Transverse colon (tissue), 4 donors: ENCODE data around the gene TCAIM. TPM values are rescaled to one million over a fixed set of nuclear protein-coding genes. Genes with fewer than 3 reads are reported as not detected.

Experiments used
- DNase-seq: peaks from one replicate; pipeline ENCODE4 v3.0.0-alpha.2; 2019
- H3K27ac ChIP-seq, 4 donors: fragments of 200-600 bp; sonication (generic); 2 replicates each; pipeline ENCODE4 v1.5.1; 2016 to 2018; ENCODE audit warnings: inconsistent platforms in 4 of 4
- H3K27me3 ChIP-seq: fragments of 200-600 bp; sonication (generic); 2 replicates; pipeline ENCODE4 v1.5.1; 2017; ENCODE audit warnings: inconsistent platforms
- H3K36me3 ChIP-seq, 4 donors: fragments of 200-600 bp; sonication (generic); 2 replicates each; pipeline ENCODE4 v1.5.1; 2017 to 2019; ENCODE audit warnings: inconsistent platforms in 4 of 4
- H3K4me1 ChIP-seq, 4 donors: fragments of 200-600 bp; sonication (generic); 2 replicates each; pipeline ENCODE4 v1.5.1; 2017 to 2020; ENCODE audit warnings: inconsistent platforms in 4 of 4
- H3K4me3 ChIP-seq, 4 donors: fragments of 200-600 bp; sonication (generic); 1 replicate in 1 of 4; 2 replicates in 3 of 4; pipeline versions ENCODE4 v1.5.1 to v1.6.1; 2017 to 2019; ENCODE audit warnings: inconsistent platforms in 4 of 4
- H3K9me3 ChIP-seq, 2 donors: fragments of 200-600 bp; sonication (generic); 2 replicates each; pipeline ENCODE4 v1.5.1; 2017 to 2019; ENCODE audit warnings: inconsistent platforms in 2 of 2
- CTCF ChIP-seq, 5 experiments: fragments of 200-600 bp in 3 of 5; fragments of 450-650 bp in 2 of 5; sonication (generic) in 3 of 5; IDR thresholded peaks; 1 replicate in 2 of 5; 2 replicates in 3 of 5; pipeline ENCODE4 v1.5.1; 2016 to 2017; ENCODE audit warnings: antibody characterized with exemption in 5 of 5, inconsistent platforms in 3 of 5, mild to moderate bottlenecking in 2 of 5, moderate library complexity in 1 of 5
- EP300 ChIP-seq: sonication (generic); formaldehyde crosslinking; IDR thresholded peaks from one replicate; pipeline ENCODE4 v1.6.1; 2017; ENCODE audit warnings: antibody characterized with exemption, low read depth
- POLR2A ChIP-seq: fragments of 450-650 bp; IDR thresholded peaks from one replicate; pipeline ENCODE4 v1.6.1; 2016; ENCODE audit warnings: antibody characterized with exemption, mild to moderate bottlenecking, moderate library complexity
- POLR2AphosphoS5 ChIP-seq, 3 donors: sonication (generic); formaldehyde crosslinking; IDR thresholded peaks; one replicate each; pipeline ENCODE4 v1.6.1; 2016; ENCODE audit warnings: antibody characterized with exemption in 3 of 3
- WGBS, 2 donors: methylation state at CpG; one replicate each; pipeline ENCODE4 v1.1.5; 2018; ENCODE audit warnings: low coverage in 1 of 2; 5-methylcytosine and 5-hydroxymethylcytosine counted together
- in situ Hi-C, 4 donors: fragments of 200-750 bp; cut with MboI; loops; one replicate each; pipeline versions ENCODE4 v1.15.0 to v1.15.1; 2017; ENCODE audit warnings: low sequenced_read_pairs in 3 of 4, low pct_ligation_motif_present in 1 of 4, low pct_unique_long_range_greater_than_20kb in 1 of 4
- intact Hi-C: fragments of 100-400 bp; cut with DNase I; formaldehyde crosslinking; loops from one replicate; pipeline ENCODE4 v1.15.1; 2023; ENCODE audit warnings: low total_unique reads
- total RNA-seq, 4 donors: library from RNA; depleted of rRNA; stranded (reverse); fragments of >200 nt; gene quantifications; one replicate each; pipeline ENCODE4 v1.1.0, GENCODE V29; 2016

Gene TCAIM
- total RNA-seq, 4 donors from 2014 or later: 2.2 to 19.5 (median 14.6) TPM

- intact Hi-C loops (no loop called here), in situ Hi-C loops (no loop called here)
- Histone ChIP-seq H3K27ac (no peak overlapping the region), H3K4me1 (no peaks in the 10 kb centered on the region), H3K36me3 (peaks cover 0 to 9% (median 2%) of the 10 kb centered on the region in 4 donors), H3K27me3 (no peaks in the 10 kb centered on the region), H3K9me3 (no peaks in the 10 kb centered on the region), H3K4me3 (no peak overlapping the region)
- no peak for DNase-seq
- no peak for TF ChIP-seq EP300
- TF ChIP-seq POLR2AphosphoS5 (IDR thresholded peaks at IDR 0.05): no peak
- TF ChIP-seq POLR2A: no peak
- no peak for TF ChIP-seq CTCF (IDR thresholded peaks at IDR 0.05)
- WGBS, 2 donors: 94 to 100% methylated on average over 3 of the region's 3 CpGs
Measured at GRCh38 chr3:44402548-44402947, 64.0 kb downstream of the TCAIM start.

- no peaks in the 10 kb centered on the region for H3K36me3 ChIP-seq
- TF ChIP-seq CTCF (IDR thresholded peaks at IDR 0.05) (no peak), EP300 (no peak), POLR2A (no peak), POLR2AphosphoS5 (IDR thresholded peaks at IDR 0.05) (no peak)
- WGBS, 2 donors: 80% methylated on average over 4 of the region's 4 CpGs; no CpG with 5 or more reads in 1 of the 2 donors
- H3K27ac ChIP-seq: no peak overlapping the region
- no peak for DNase-seq
- intact Hi-C loops: no loop called here
- no peaks in the 10 kb centered on the region for H3K9me3 ChIP-seq
- H3K27me3 ChIP-seq: no peaks in the 10 kb centered on the region
- H3K4me1 ChIP-seq: no peaks in the 10 kb centered on the region
- no peak overlapping the region for H3K4me3 ChIP-seq
- in situ Hi-C loops: no loop called here
Measured at GRCh38 chr3:44409640-44410410, 71.3 kb downstream of the TCAIM start.

- no peaks in the 10 kb centered on the region for H3K27me3 ChIP-seq
- no peaks in the 10 kb centered on the region for H3K36me3 ChIP-seq
- DNase-seq: no peak
- WGBS, 2 donors: 71% methylated on average over 11 of the region's 11 CpGs; no CpG with 5 or more reads in 1 of the 2 donors
- intact Hi-C loops: no loop called here
- no peaks in the 10 kb centered on the region for H3K4me1 ChIP-seq
- H3K9me3 ChIP-seq: no peaks in the 10 kb centered on the region
- in situ Hi-C loops: no loop called here
- TF ChIP-seq CTCF (IDR thresholded peaks at IDR 0.05): no peak
- TF ChIP-seq EP300: no peak
- no peak for TF ChIP-seq POLR2A
- TF ChIP-seq POLR2AphosphoS5 (IDR thresholded peaks at IDR 0.05): no peak
- no peak overlapping the region for H3K27ac ChIP-seq
- H3K4me3 ChIP-seq: no peak overlapping the region
Measured at GRCh38 chr3:44411031-44411645, 72.6 kb downstream of the TCAIM start.

GRCh38 chr3:44412365-44412764, 73.8 kb downstream of the TCAIM start:
- Histone ChIP-seq H3K27me3 (no peaks in the 10 kb centered on the region), H3K36me3 (no peaks in the 10 kb centered on the region), H3K4me1 (no peaks in the 10 kb centered on the region), H3K9me3 (no peaks in the 10 kb centered on the region), H3K27ac (no peak overlapping the region), H3K4me3 (no peak overlapping the region)
- TF ChIP-seq CTCF (IDR thresholded peaks at IDR 0.05) (no peak), EP300 (no peak), POLR2AphosphoS5 (IDR thresholded peaks at IDR 0.05) (no peak), POLR2A (no peak)
- in situ Hi-C loops (no loop called here), intact Hi-C loops (no loop called here)
- WGBS, 2 donors: 82 to 100% methylated on average over 1 to 10 of the region's 10 CpGs
- DNase-seq: no peak
